ENCODE data around the gene PIGP. TPM values are rescaled to one million over a fixed set of nuclear protein-coding genes. Genes with fewer than 3 reads are reported as not detected.

PIGP gene
- total and polyA plus RNA-seq, 2 donors (not counting 3 experiments of a cell fraction or from before 2014, with no cell fraction given), result 11.4 to 18.9 TPM

GRCh38 chr21:37082856-37083528, 10.1 kb upstream of the PIGP start:
- peaks cover 9% of the 10 kb centered on the region for H4K20me1 ChIP-seq (replicated peaks; ENCODE audit: control insufficient read depth, extremely low read depth, insufficient read depth, low read length)
- no peak overlapping the region for H3K9ac ChIP-seq (replicated peaks; ENCODE audit: extremely low read depth, insufficient read depth, low read length)
- ChIA-PET POLR2A (no interaction called here), CTCF (interaction anchor here (0.5 to 2.8 kb wide), 2 partner anchors 74 to 106 kb away, joined by 3 to 12 read pairs; no protein-coding TSS in a partner anchor)
- H3K9me1 ChIP-seq (replicated peaks; ENCODE audit: control insufficient read depth, extremely low read depth, insufficient read depth, low read length), result no peaks in the 10 kb centered on the region
- DNase-seq (ENCODE audit: low read depth, low spot score) (peak; percentile 4), FAIRE-seq (no peak)
- BruUV-seq (replicated peaks), result no TSS peak
- intact Hi-C loops (cut with micrococcal nuclease) (no loop called here), dilution Hi-C loops (cut with MboI; ENCODE audit: extremely low pct_ligation_motif_present, low sequenced_read_pairs) (no loop called here)
- H3K27me3 ChIP-seq (ENCODE audit: control insufficient read depth in 2 of 2, insufficient read depth in 2 of 2, low read length in 2 of 2), result no peaks in the 10 kb centered on the region
- H3K4me3 ChIP-seq (replicated peaks in 1 of 3; ENCODE audit: insufficient read depth in 1 of 3, low read depth in 1 of 3, low read length in 3 of 3), result no peak overlapping the region
- no peak for TF ChIP-seq MAX (IDR thresholded peaks at IDR 0.05; ENCODE audit: insufficient read depth, insufficient read length)
- no peaks in the 10 kb centered on the region for H3K4me1 ChIP-seq (ENCODE audit: control insufficient read depth, extremely low read depth, insufficient read depth, low read length)
- peaks cover 71% of the 10 kb centered on the region for H3K79me2 ChIP-seq (ENCODE audit: control insufficient read depth, insufficient read depth, low read length)
- no peaks in the 10 kb centered on the region for H3K9me3 ChIP-seq (replicated peaks; ENCODE audit: control insufficient read depth, insufficient read depth, low read length)
- no peak overlapping the region for H3K27ac ChIP-seq (ENCODE audit: insufficient read depth, low read depth, low read length)
- no peak overlapping the region for H2AFZ ChIP-seq (ENCODE audit: low read depth, low read length)
- H3K4me2 ChIP-seq (ENCODE audit: insufficient read depth, low read length), result no peak overlapping the region
- no peaks in the 10 kb centered on the region for H3K36me3 ChIP-seq (ENCODE audit: control insufficient read depth in 2 of 2, extremely low read depth in 1 of 2, insufficient read depth in 2 of 2, low read length in 2 of 2)

GRCh38 chr21:37082375-37082774, 9.5 kb upstream of the PIGP start:
- no peak for DNase-seq (ENCODE audit: low read depth, low spot score)
- H3K4me2 ChIP-seq (ENCODE audit: insufficient read depth, low read length), result no peak overlapping the region
- no peak for TF ChIP-seq POLR2AphosphoS5 (IDR thresholded peaks at IDR 0.05; ENCODE audit: insufficient read depth, low read depth, low read length)
- no peak for TF ChIP-seq FOS (IDR thresholded peaks at IDR 0.05; ENCODE audit: borderline replicate concordance, insufficient read depth, low read length)
- no peak for TF ChIP-seq JUN (IDR thresholded peaks at IDR 0.05; ENCODE audit: borderline replicate concordance, insufficient read depth, insufficient read length, low read depth)
- no peak for TF ChIP-seq MAX (IDR thresholded peaks at IDR 0.05; ENCODE audit: insufficient read depth, insufficient read length)
- TF ChIP-seq CTCF (IDR thresholded peaks at IDR 0.05; ENCODE audit: extremely low read depth in 1 of 2, insufficient read depth in 1 of 2, low read depth in 1 of 2, low read length in 2 of 2), result no peak
- no peak for TF ChIP-seq GATA2 (IDR thresholded peaks at IDR 0.05; ENCODE audit: insufficient read depth, insufficient read length, low read depth, low read length)
- TF ChIP-seq EZH2 (IDR thresholded peaks at IDR 0.05; ENCODE audit: borderline replicate concordance, low read depth, low read length, severe bottlenecking), result no peak
- H2AFZ ChIP-seq (ENCODE audit: low read depth, low read length), result no peak overlapping the region
- H3K9ac ChIP-seq (replicated peaks; ENCODE audit: extremely low read depth, insufficient read depth, low read length), result no peak overlapping the region
- no peak for FAIRE-seq
- no TSS peak for BruUV-seq (replicated peaks)
- no peaks in the 10 kb centered on the region for H3K36me3 ChIP-seq (ENCODE audit: control insufficient read depth in 2 of 2, extremely low read depth in 1 of 2, insufficient read depth in 2 of 2, low read length in 2 of 2)
- intact Hi-C loops (cut with micrococcal nuclease), result no loop called here
- H4K20me1 ChIP-seq (replicated peaks; ENCODE audit: control insufficient read depth, extremely low read depth, insufficient read depth, low read length), result peaks cover 10% of the 10 kb centered on the region
- no peaks in the 10 kb centered on the region for H3K27me3 ChIP-seq (ENCODE audit: control insufficient read depth in 2 of 2, insufficient read depth in 2 of 2, low read length in 2 of 2)
- no peak overlapping the region for H3K4me3 ChIP-seq (replicated peaks in 1 of 3; ENCODE audit: insufficient read depth in 1 of 3, low read depth in 1 of 3, low read length in 3 of 3)
- no peaks in the 10 kb centered on the region for H3K9me3 ChIP-seq (replicated peaks; ENCODE audit: control insufficient read depth, insufficient read depth, low read length)
- peaks cover 73% of the 10 kb centered on the region for H3K79me2 ChIP-seq (ENCODE audit: control insufficient read depth, insufficient read depth, low read length)
- ChIA-PET POLR2A (no interaction called here), CTCF (interaction anchor here (0.5 to 2.8 kb wide), 2 partner anchors 74 to 105 kb away, joined by 3 to 12 read pairs; no protein-coding TSS in a partner anchor)
- H3K9me1 ChIP-seq (replicated peaks; ENCODE audit: control insufficient read depth, extremely low read depth, insufficient read depth, low read length), result no peaks in the 10 kb centered on the region
- H3K27ac ChIP-seq (ENCODE audit: insufficient read depth, low read depth, low read length), result no peak overlapping the region
- dilution Hi-C loops (cut with MboI; ENCODE audit: extremely low pct_ligation_motif_present, low sequenced_read_pairs), result no loop called here
- no peaks in the 10 kb centered on the region for H3K4me1 ChIP-seq (ENCODE audit: control insufficient read depth, extremely low read depth, insufficient read depth, low read length)

Data from endothelial cell of umbilical vein (primary cell).